BLaER1 treated with 17β-estradiol and CSF1 and Interleukin-3, amounts not matched to agents 10 nM and 100 nM (cell line): Measurements from ENCODE around the gene ZNF549.
A peak's percentile ranks its signal among the peaks of the same experiment; 100 is the strongest.

Experiments used
- H3K27ac ChIP-seq, 11 experiments: shearing (Covaris generic); formaldehyde crosslinking; 2 replicates each; pipeline ENCODE4 v1.8.1; 2022
- H3K27me3 ChIP-seq, 11 experiments: shearing (Covaris generic); formaldehyde crosslinking; 2 replicates each; pipeline ENCODE4 v1.8.1; 2022
- H3K36me3 ChIP-seq, 11 experiments: shearing (Covaris generic); formaldehyde crosslinking; 2 replicates each; pipeline ENCODE4 v1.8.1; 2022
- H3K4me1 ChIP-seq, 10 experiments: shearing (Covaris generic); formaldehyde crosslinking; 2 replicates each; pipeline ENCODE4 v1.8.1; 2022
- H3K4me2 ChIP-seq, 11 experiments: shearing (Covaris generic); formaldehyde crosslinking; 2 replicates each; pipeline ENCODE4 v1.8.1; 2022
- H3K4me3 ChIP-seq, 10 experiments: shearing (Covaris generic); formaldehyde crosslinking; 2 replicates each; pipeline ENCODE4 v1.8.1; 2022
- H3K9ac ChIP-seq, 11 experiments: shearing (Covaris generic); formaldehyde crosslinking; 2 replicates each; pipeline ENCODE4 v1.8.1; 2022
- H3K9me3 ChIP-seq, 11 experiments: shearing (Covaris generic); formaldehyde crosslinking; replicated peaks in 1 of 11; 2 replicates each; pipeline ENCODE4 v1.8.1; 2022
- H4K20me1 ChIP-seq, 11 experiments: shearing (Covaris generic); formaldehyde crosslinking; 2 replicates each; pipeline ENCODE4 v1.8.1; 2022
- Cebpa-rat ChIP-seq, 11 experiments: shearing (Covaris generic); IDR thresholded peaks; 2 replicates each; pipeline ENCODE4 v1.8.1; 2022

Gene ZNF549

DNA sequence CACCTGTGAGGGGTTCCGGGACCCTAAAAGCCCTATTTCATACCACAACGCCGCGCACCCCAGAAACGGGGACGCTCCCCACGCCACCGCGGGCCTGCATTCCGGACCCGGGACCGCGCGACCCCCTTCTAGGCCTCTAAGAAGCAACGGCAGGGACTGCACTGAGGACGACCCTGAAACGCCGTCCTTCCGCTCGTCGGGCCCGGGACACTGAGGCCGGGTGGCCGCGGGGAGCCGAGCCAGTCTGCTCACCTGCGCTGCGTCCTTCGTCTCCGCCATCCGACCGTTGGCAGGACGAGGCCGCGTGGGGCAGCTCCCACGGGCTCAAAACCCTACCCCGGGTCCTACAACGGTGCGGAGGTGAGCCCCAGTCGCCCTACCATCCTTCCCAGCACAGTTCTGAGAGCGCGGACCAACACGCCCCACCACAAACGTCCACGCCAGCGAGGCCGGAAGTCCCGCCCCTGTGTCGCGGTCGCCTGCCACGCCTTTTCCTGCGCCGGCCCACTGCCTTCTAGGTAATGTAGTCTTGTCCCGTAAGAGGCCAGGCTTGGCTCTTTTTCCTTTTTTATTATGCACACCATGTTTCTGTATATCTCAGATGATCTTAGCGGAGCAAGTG, 32.4 kb downstream of the ZNF549 start, which contains the start of gene ZNF550:
Gene ZNF550, minus strand, starts transcription at position 460 of the 622 bp plus-strand sequence. Its CDS starts 181 bp downstream, at position 279.
- Histone ChIP-seq H3K9ac (peak within 1 kb of the TSS; percentile 87 to 96 (median 92)), H3K9me3 (peaks cover 48 to 74% (median 65%) of the 10 kb centered on the region in 11 experiments), H3K27ac (peak within 1 kb of the TSS; percentile 66 to 93 (median 88)), H3K4me3 (peak within 1 kb of the TSS; percentile 77 to 100 (median 94)), H3K36me3 (peaks cover 20 to 36% (median 26%) of the 10 kb centered on the region in 11 experiments), H3K27me3 (no peaks in the 10 kb centered on the region), H3K4me1 (peaks cover 12 to 20% (median 15%) of the 10 kb centered on the region in 10 experiments), H4K20me1 (peaks cover 0 to 18% (median 7%) of the 10 kb centered on the region in 11 experiments; a peak in 8 of 22 replicates), H3K4me2 (peak within 1 kb of the TSS; percentile 82 to 97 (median 92))
- TF ChIP-seq Cebpa-rat (IDR thresholded peaks at IDR 0.05): no peak

GRCh38 chr19:57560049-57560491, 32.9 kb downstream of the ZNF549 start:
- peaks cover 12 to 20% (median 15%) of the 10 kb centered on the region in 10 experiments for H3K4me1 ChIP-seq
- H4K20me1 ChIP-seq: peaks cover 0 to 18% (median 7%) of the 10 kb centered on the region in 11 experiments; a peak in 8 of 22 replicates
- peak overlapping the region in 7 of 11 experiments; percentile 89 to 96 (median 93); a peak in 10 of 22 replicates for H3K9ac ChIP-seq
- peaks cover 52 to 74% (median 65%) of the 10 kb centered on the region in 11 experiments for H3K9me3 ChIP-seq
- H3K27me3 ChIP-seq: no peaks in the 10 kb centered on the region
- H3K36me3 ChIP-seq: peaks cover 15 to 31% (median 20%) of the 10 kb centered on the region in 11 experiments
- peak overlapping the region; percentile 28 to 97 (median 91); a peak in 20 of 22 replicates for H3K4me2 ChIP-seq
- peak overlapping the region; percentile 77 to 100 (median 94); a peak in 19 of 20 replicates for H3K4me3 ChIP-seq
- peak overlapping the region in 5 of 11 experiments; percentile 86 to 93 (median 88); a peak in 4 of 22 replicates for H3K27ac ChIP-seq
- no peak for TF ChIP-seq Cebpa-rat (IDR thresholded peaks at IDR 0.05)

GRCh38 chr19:57563547-57563946, 36.4 kb downstream of the ZNF549 start:
- no peak overlapping the region for H3K4me2 ChIP-seq
- TF ChIP-seq Cebpa-rat (IDR thresholded peaks at IDR 0.05): no peak
- H3K4me1 ChIP-seq: peaks cover 3 to 10% (median 6%) of the 10 kb centered on the region in 10 experiments
- H3K9me3 ChIP-seq: peaks cover 87 to 88% (median 87%) of the 10 kb centered on the region in 11 experiments
- H3K4me3 ChIP-seq: peak overlapping the region in 1 of 10 experiments; percentile 14; a peak in 2 of 20 replicates
- peaks cover 0 to 15% (median 4%) of the 10 kb centered on the region in 11 experiments; a peak in 7 of 22 replicates for H3K36me3 ChIP-seq
- no peaks in the 10 kb centered on the region for H3K27me3 ChIP-seq
- no peak overlapping the region for H3K27ac ChIP-seq
- no peak overlapping the region for H3K9ac ChIP-seq
- peaks cover 0 to 4% (median 0%) of the 10 kb centered on the region in 11 experiments; a peak in 2 of 22 replicates for H4K20me1 ChIP-seq

DNA sequence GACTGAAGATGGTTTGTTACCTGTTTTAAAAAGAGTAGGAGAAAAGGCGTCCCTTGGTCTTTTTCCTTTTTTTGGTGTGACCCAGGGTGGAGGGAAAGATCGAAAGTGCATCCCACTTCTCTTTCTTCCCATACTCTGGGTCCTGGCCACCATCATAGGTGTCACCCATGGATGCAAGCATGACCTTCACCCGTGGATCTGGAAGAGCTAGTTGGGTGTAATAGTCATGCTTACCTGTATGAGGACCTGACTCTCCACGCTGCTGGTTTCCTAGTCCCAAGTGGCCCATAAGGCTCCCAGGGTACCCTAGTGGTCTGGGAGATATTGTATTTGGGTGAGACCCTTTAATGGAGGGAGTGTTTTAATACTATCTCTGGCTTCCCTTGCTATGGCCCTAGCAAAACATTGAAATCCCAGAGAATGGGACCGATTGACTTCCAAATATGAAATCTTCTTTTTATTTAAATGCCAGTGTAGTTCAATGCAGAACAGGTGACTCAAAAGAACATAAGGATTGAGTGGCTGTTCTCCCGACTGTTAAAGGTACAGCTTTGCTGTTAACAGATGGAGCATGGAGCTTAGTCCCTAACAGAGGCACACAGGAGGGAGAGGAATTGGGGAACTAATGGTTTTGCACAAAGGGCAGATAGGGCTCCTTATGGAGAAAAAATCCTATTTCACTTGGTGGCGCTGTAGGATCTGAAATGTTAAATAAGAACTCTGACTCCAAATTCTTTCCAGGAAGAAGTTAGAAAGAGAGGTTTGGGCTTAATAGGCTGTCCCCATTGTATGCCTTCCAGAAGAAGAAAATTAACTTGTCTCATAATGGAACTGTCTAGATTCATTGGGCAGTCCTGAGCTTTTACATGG, 39.5 kb downstream of the ZNF549 start:
- no peak for TF ChIP-seq Cebpa-rat (IDR thresholded peaks at IDR 0.05)
- no peak overlapping the region for H3K9ac ChIP-seq
- H3K27me3 ChIP-seq: no peaks in the 10 kb centered on the region
- peaks cover 18 to 42% (median 28%) of the 10 kb centered on the region in 11 experiments for H3K36me3 ChIP-seq
- H3K9me3 ChIP-seq: peaks cover 100% of the 10 kb centered on the region in 11 experiments
- no peak overlapping the region for H3K4me2 ChIP-seq
- H4K20me1 ChIP-seq: no peaks in the 10 kb centered on the region
- H3K4me3 ChIP-seq: peak overlapping the region in 4 of 10 experiments; percentile 19 to 36 (median 30); a peak in 7 of 20 replicates
- H3K27ac ChIP-seq: no peak overlapping the region
- no peaks in the 10 kb centered on the region for H3K4me1 ChIP-seq

GRCh38 chr19:57570707-57571106, 43.6 kb downstream of the ZNF549 start:
- Histone ChIP-seq H3K27ac (no peak overlapping the region), H4K20me1 (no peaks in the 10 kb centered on the region), H3K9ac (no peak overlapping the region), H3K4me2 (no peak overlapping the region), H3K27me3 (no peaks in the 10 kb centered on the region), H3K4me3 (peak overlapping the region in 4 of 10 experiments; percentile 8 to 48 (median 17); a peak in 2 of 20 replicates), H3K36me3 (peaks cover 59 to 81% (median 68%) of the 10 kb centered on the region in 11 experiments), H3K4me1 (no peaks in the 10 kb centered on the region), H3K9me3 (peaks cover 100% of the 10 kb centered on the region in 11 experiments)
- no peak for TF ChIP-seq Cebpa-rat (IDR thresholded peaks at IDR 0.05)

DNA sequence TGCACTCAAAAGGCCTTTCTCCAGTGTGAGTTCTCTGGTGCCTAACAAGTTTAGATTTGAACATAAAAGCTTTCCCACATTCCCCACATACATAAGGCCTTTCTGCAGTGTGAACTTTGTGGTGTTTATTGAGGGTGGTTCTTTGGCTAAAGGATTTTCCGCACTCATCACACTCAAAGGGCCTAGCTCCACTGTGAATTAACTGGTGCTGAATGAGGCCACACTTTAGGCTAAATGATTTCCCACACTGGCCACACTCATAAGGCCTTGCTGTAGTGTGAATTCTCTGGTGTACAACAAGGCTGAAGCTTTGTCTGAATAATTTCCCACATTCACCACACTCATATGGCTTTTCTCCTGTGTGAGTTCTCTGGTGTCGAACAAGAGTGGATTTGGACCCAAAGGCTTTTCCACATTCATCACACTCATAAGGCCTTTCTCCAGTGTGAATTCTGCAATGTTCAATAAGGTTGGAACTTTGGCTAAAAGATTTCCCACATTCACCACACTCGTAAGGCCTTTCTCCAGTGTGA, 45.3 kb downstream of the ZNF549 start:
- no peaks in the 10 kb centered on the region for H4K20me1 ChIP-seq
- H3K36me3 ChIP-seq: peaks cover 76 to 88% (median 82%) of the 10 kb centered on the region in 11 experiments
- H3K4me1 ChIP-seq: peaks cover 1 to 3% (median 3%) of the 10 kb centered on the region in 10 experiments; a peak in 18 of 20 replicates
- peaks cover 99 to 100% (median 100%) of the 10 kb centered on the region in 11 experiments for H3K9me3 ChIP-seq
- no peak overlapping the region for H3K9ac ChIP-seq
- H3K27ac ChIP-seq: no peak overlapping the region
- H3K27me3 ChIP-seq: no peaks in the 10 kb centered on the region
- H3K4me2 ChIP-seq: no peak overlapping the region
- H3K4me3 ChIP-seq: peak overlapping the region in 9 of 10 experiments; percentile 6 to 48 (median 36); a peak in 15 of 20 replicates
- no peak for TF ChIP-seq Cebpa-rat (IDR thresholded peaks at IDR 0.05)

DNA sequence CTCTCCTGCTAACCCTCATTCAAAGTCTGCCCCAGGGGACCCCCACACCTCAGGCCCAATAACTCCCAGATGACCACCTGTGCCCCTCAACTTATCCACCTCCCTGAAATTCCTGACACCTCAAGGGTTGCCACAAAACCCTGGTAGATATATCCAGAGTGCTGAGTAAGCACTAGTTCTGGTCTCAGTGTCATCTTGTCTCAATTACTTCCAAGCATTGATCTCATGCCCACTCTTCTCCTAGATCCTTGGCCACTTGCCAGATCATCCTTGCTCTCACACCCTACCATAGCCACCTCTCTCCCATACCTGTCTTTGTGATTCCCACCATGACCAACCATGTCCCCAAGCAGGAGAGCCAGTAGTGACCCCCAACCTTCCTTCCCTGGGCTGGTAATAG, 49.5 kb downstream of the ZNF549 start:
- Histone ChIP-seq H3K9ac (no peak overlapping the region), H3K4me2 (no peak overlapping the region), H4K20me1 (no peaks in the 10 kb centered on the region), H3K27me3 (no peaks in the 10 kb centered on the region), H3K27ac (no peak overlapping the region), H3K4me1 (peaks cover 8 to 19% (median 14%) of the 10 kb centered on the region in 10 experiments), H3K36me3 (peaks cover 54 to 63% (median 62%) of the 10 kb centered on the region in 11 experiments), H3K9me3 (peaks cover 61 to 91% (median 71%) of the 10 kb centered on the region in 11 experiments), H3K4me3 (peak overlapping the region in 4 of 10 experiments; percentile 5 to 91 (median 58); a peak in 5 of 20 replicates)
- TF ChIP-seq Cebpa-rat (IDR thresholded peaks at IDR 0.05): no peak

- no peaks in the 10 kb centered on the region for H3K27me3 ChIP-seq
- peak within 1 kb of the TSS; percentile 86 to 97 (median 93) for H3K4me2 ChIP-seq
- H3K9ac ChIP-seq: peak within 1 kb of the TSS; percentile 85 to 92 (median 88)
- H3K4me1 ChIP-seq: peaks cover 12 to 26% (median 20%) of the 10 kb centered on the region in 10 experiments
- H4K20me1 ChIP-seq: no peaks in the 10 kb centered on the region
- no peak for TF ChIP-seq Cebpa-rat (IDR thresholded peaks at IDR 0.05)
- H3K4me3 ChIP-seq: peak within 1 kb of the TSS; percentile 84 to 99 (median 91)
- peaks cover 58 to 91% (median 71%) of the 10 kb centered on the region in 11 experiments for H3K9me3 ChIP-seq
- H3K27ac ChIP-seq: peak within 1 kb of the TSS; percentile 43 to 86 (median 82); a peak in 21 of 22 replicates
- H3K36me3 ChIP-seq: peaks cover 34 to 49% (median 42%) of the 10 kb centered on the region in 11 experiments
Measured at GRCh38 chr19:57578487-57579205, 51.5 kb downstream of the ZNF549 start, which contains the start of gene ZNF416. ZNF416 (minus strand) TSS chr19:57578911; CDS start chr19:57578704, 207 bp downstream.
